Astrocyte (in vitro differentiated cells and primary cell): ENCODE results near the gene LAMA1. TPM values are rescaled to one million over a fixed set of nuclear protein-coding genes. Genes with fewer than 3 reads are reported as not detected.

Experiments
- DNase-seq: peaks from one replicate; pipeline ENCODE4 v3.0.0-alpha.2; 2010; ENCODE audit warnings: low read depth
- FAIRE-seq: peaks from 2 replicates; lab custom pipeline; 2011; peaks lifted over from hg19 to GRCh38; lab: Jason Lieb, UNC
- H2AFZ ChIP-seq: 2 replicates; pipeline ENCODE4 v1.6.0; 2012; ENCODE audit warnings: low read depth, low read length, inconsistent platforms
- H3K27ac ChIP-seq: 2 replicates; pipeline ENCODE4 v1.5.1; 2011; ENCODE audit warnings: low read depth, low read length, inconsistent platforms
- H3K27me3 ChIP-seq: 2 replicates; pipeline ENCODE4 v1.6.0; 2011; ENCODE audit warnings: low read length, inconsistent platforms; ENCODE audit not compliant: insufficient read depth
- H3K36me3 ChIP-seq: 2 replicates; pipeline ENCODE4 v1.5.1; 2011; ENCODE audit warnings: low read length, inconsistent platforms; ENCODE audit not compliant: insufficient read depth
- H3K4me1 ChIP-seq: 2 replicates; pipeline ENCODE4 v1.5.1; 2011; ENCODE audit warnings: low read length, inconsistent platforms; ENCODE audit not compliant: insufficient read depth
- H3K4me2 ChIP-seq: 2 replicates; pipeline ENCODE4 v1.6.0; 2012; ENCODE audit warnings: low read length, inconsistent platforms
- H3K4me3 ChIP-seq: 2 replicates; pipeline ENCODE4 v1.5.1; 2011; ENCODE audit warnings: low read depth, mild to moderate bottlenecking, low read length, inconsistent platforms; ENCODE audit not compliant: insufficient read depth
- H3K79me2 ChIP-seq: 2 replicates; pipeline ENCODE4 v1.6.0; 2012; ENCODE audit warnings: mild to moderate bottlenecking, low read length, inconsistent platforms; ENCODE audit not compliant: insufficient read depth
- H3K9ac ChIP-seq: 2 replicates; pipeline ENCODE4 v1.6.0; 2012; ENCODE audit warnings: mild to moderate bottlenecking, low read length, inconsistent platforms
- H3K9me3 ChIP-seq: 2 replicates; pipeline ENCODE4 v1.5.1; 2012; ENCODE audit warnings: low read depth, mild to moderate bottlenecking, low read length, inconsistent platforms; ENCODE audit not compliant: insufficient read depth
- H4K20me1 ChIP-seq: 2 replicates; pipeline ENCODE4 v1.6.0; 2012; ENCODE audit warnings: low read length, inconsistent platforms; ENCODE audit not compliant: insufficient read depth
- H3K27ac Mint-ChIP-seq: one replicate; pipeline ENCODE4 v1.8.0; 2021; ENCODE audit warnings: mild to moderate bottlenecking, mixed read lengths; ENCODE audit not compliant: unreplicated experiment
- H3K27me3 Mint-ChIP-seq: one replicate; pipeline ENCODE4 v1.8.0; 2021; ENCODE audit warnings: low read depth, mixed read lengths; ENCODE audit not compliant: unreplicated experiment
- H3K36me3 Mint-ChIP-seq: one replicate; pipeline ENCODE4 v1.8.0; 2021; ENCODE audit warnings: low read depth, mixed read lengths; ENCODE audit not compliant: unreplicated experiment
- H3K4me1 Mint-ChIP-seq: one replicate; pipeline ENCODE4 v1.8.0; 2021; ENCODE audit warnings: low read depth, mixed read lengths; ENCODE audit not compliant: unreplicated experiment
- H3K4me3 Mint-ChIP-seq: one replicate; pipeline ENCODE4 v1.8.0; 2021; ENCODE audit warnings: mild to moderate bottlenecking, moderate library complexity, mixed read lengths; ENCODE audit not compliant: unreplicated experiment
- H3K9me3 Mint-ChIP-seq: one replicate; pipeline ENCODE4 v1.8.0; 2021; ENCODE audit warnings: mild to moderate bottlenecking, mixed read lengths; ENCODE audit not compliant: unreplicated experiment
- EZH2 ChIP-seq: IDR thresholded peaks from 2 replicates; pipeline ENCODE4 v1.6.1; 2012; ENCODE audit warnings: mild to moderate bottlenecking, low read length, inconsistent platforms; ENCODE audit not compliant: insufficient read depth
- total RNA-seq: library from RNA; stranded (reverse); gene quantifications from 2 replicates; pipeline ENCODE4 v1.2.1, GENCODE V29; 2021
- TF ChIP-seq, protein P1 (sequence below): IDR thresholded peaks from 2 replicates; pipeline ENCODE4 v1.5.1; 2011; ENCODE audit warnings: low read depth, mild to moderate bottlenecking, inconsistent platforms, low read length, moderate library complexity; ENCODE audit not compliant: insufficient read depth

LAMA1 gene
- total RNA-seq, 1 donor from 2014 or later: 17.4 TPM

DNA sequence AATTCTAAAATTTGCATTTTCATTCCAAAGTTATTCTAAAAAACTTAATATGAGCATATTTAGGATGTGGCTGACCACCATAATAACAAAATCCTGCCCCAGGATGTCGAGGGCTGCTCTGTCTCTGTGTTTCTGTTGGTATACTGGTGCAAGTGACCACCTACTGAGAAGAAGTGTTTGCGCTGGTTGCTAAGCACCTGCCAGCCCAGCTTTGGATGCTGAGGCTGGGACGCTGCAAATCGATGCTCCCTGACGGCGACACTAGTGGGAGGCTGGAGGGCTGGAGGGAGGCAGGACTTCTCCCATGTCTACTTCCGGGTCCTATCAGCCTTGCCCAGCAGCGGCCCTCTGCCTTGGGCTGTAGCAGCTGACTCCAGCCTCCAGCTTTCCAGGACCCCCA lies 45.0 kb downstream of the LAMA1 start:
- Histone ChIP-seq H3K79me2 (no peaks in the 10 kb centered on the region), H3K27ac (no peak overlapping the region), H3K9me3 (no peaks in the 10 kb centered on the region), H3K9ac (no peak overlapping the region), H3K4me3 (no peak overlapping the region), H3K36me3 (no peaks in the 10 kb centered on the region), H2AFZ (no peak overlapping the region), H4K20me1 (no peaks in the 10 kb centered on the region), H3K27me3 (no peaks in the 10 kb centered on the region), H3K4me1 (no peaks in the 10 kb centered on the region), H3K4me2 (no peak overlapping the region)
- peaks cover 1% of the 10 kb centered on the region for H3K27me3 Mint-ChIP-seq
- TF ChIP-seq EZH2: no peak
- TF ChIP-seq, protein P1, sequence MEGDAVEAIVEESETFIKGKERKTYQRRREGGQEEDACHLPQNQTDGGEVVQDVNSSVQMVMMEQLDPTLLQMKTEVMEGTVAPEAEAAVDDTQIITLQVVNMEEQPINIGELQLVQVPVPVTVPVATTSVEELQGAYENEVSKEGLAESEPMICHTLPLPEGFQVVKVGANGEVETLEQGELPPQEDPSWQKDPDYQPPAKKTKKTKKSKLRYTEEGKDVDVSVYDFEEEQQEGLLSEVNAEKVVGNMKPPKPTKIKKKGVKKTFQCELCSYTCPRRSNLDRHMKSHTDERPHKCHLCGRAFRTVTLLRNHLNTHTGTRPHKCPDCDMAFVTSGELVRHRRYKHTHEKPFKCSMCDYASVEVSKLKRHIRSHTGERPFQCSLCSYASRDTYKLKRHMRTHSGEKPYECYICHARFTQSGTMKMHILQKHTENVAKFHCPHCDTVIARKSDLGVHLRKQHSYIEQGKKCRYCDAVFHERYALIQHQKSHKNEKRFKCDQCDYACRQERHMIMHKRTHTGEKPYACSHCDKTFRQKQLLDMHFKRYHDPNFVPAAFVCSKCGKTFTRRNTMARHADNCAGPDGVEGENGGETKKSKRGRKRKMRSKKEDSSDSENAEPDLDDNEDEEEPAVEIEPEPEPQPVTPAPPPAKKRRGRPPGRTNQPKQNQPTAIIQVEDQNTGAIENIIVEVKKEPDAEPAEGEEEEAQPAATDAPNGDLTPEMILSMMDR: no peak
- H3K4me3 Mint-ChIP-seq: no peak overlapping the region
- no peaks in the 10 kb centered on the region for H3K36me3 Mint-ChIP-seq
- H3K9me3 Mint-ChIP-seq: peaks cover 1% of the 10 kb centered on the region
- FAIRE-seq: no peak
- DNase-seq: no peak
- no peak overlapping the region for H3K27ac Mint-ChIP-seq
- H3K4me1 Mint-ChIP-seq: peaks cover 2% of the 10 kb centered on the region

DNA sequence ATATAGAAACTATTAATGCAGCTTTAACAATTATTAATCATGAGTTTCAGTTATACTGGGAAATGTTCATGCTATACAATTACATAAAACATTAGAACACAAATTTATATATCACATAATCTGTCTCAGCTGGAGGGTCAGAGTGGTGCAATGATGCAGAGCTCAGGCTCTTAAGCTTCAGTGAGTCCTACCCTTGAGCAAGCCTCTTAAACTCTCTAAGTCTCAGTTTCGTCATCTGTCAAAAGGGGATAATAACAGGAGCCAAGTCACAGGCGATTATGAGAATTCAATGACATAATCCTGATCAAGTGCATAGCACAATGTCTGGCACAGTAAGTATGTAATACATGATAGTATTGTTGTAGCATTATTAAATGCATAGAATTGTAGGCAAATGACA lies 46.0 kb downstream of the LAMA1 start:
- DNase-seq: no peak
- Mint-ChIP-seq H3K9me3 (peaks cover 1% of the 10 kb centered on the region), H3K27ac (no peak overlapping the region), H3K4me1 (peaks cover 2% of the 10 kb centered on the region), H3K27me3 (peaks cover 1% of the 10 kb centered on the region), H3K36me3 (no peaks in the 10 kb centered on the region), H3K4me3 (no peak overlapping the region)
- Histone ChIP-seq H2AFZ (no peak overlapping the region), H3K27me3 (no peaks in the 10 kb centered on the region), H3K9me3 (no peaks in the 10 kb centered on the region), H3K4me3 (no peak overlapping the region), H3K4me1 (no peaks in the 10 kb centered on the region), H3K79me2 (no peaks in the 10 kb centered on the region), H3K36me3 (no peaks in the 10 kb centered on the region), H3K4me2 (no peak overlapping the region), H3K27ac (no peak overlapping the region), H4K20me1 (no peaks in the 10 kb centered on the region), H3K9ac (no peak overlapping the region)
- no peak for FAIRE-seq
- TF ChIP-seq, protein P1: no peak
- TF ChIP-seq EZH2: no peak

DNA sequence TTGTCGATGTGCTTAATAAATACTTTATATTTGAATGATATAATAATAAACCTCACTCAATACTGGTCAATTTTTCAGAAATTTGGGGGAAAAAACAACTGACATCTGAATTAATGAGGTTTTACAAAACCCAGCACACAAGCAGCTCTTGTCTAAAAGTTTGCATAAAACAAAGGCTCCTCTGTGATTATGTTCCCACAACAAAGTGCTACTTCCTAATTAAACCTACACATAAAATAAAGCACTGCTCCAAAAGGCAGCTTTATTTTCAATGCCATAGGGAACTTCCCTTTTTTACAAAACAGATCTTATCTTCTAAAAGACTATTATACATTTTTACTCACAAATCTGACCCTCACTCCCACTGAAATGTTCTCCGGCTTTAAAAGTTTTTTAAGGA lies 47.1 kb downstream of the LAMA1 start:
- Histone ChIP-seq H3K4me1 (no peaks in the 10 kb centered on the region), H3K4me2 (no peak overlapping the region), H3K27me3 (no peaks in the 10 kb centered on the region), H4K20me1 (no peaks in the 10 kb centered on the region), H3K27ac (no peak overlapping the region), H3K9me3 (no peaks in the 10 kb centered on the region), H2AFZ (no peak overlapping the region), H3K36me3 (no peaks in the 10 kb centered on the region), H3K4me3 (no peak overlapping the region), H3K9ac (no peak overlapping the region), H3K79me2 (no peaks in the 10 kb centered on the region)
- Mint-ChIP-seq H3K36me3 (no peaks in the 10 kb centered on the region), H3K27ac (no peak overlapping the region), H3K4me3 (no peak overlapping the region), H3K9me3 (peaks cover 1% of the 10 kb centered on the region), H3K4me1 (peaks cover 2% of the 10 kb centered on the region), H3K27me3 (peaks cover 1% of the 10 kb centered on the region)
- FAIRE-seq: no peak
- TF ChIP-seq, protein P1: no peak
- TF ChIP-seq EZH2: no peak
- no peak for DNase-seq
